ENCODE measurements around the gene SGCD.

SGCD gene

GRCh38 chr5:156471893-156472292 lies 144.9 kb downstream of the SGCD start:
- no peak for DNase-seq

GRCh38 chr5:156473269-156473908 lies 146.4 kb downstream of the SGCD start:
- DNase-seq = no peak

DNA sequence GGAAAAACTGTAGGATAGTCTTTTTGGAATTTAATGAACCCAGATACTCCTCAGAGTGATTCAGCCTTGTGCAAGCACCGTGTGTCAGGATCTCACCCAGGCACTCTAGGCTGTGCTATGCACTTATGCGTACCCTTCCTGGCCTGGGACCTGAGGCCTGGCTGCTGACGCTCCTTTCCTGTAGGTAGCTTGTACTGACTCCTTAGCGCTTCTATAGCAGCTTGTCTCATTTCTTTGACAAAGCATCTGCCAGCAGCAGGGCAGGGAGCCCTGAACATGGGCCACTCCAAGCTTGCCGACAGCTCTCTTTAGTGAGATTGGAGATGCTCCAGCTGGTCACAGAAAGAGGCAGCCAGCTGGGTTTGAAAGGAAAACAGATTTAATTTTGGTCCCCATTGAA lies 147.3 kb downstream of the SGCD start:
- DNase-seq = no peak

GRCh38 chr5:156475182-156476157 lies 148.5 kb downstream of the SGCD start:
- DNase-seq = no peak

DNA sequence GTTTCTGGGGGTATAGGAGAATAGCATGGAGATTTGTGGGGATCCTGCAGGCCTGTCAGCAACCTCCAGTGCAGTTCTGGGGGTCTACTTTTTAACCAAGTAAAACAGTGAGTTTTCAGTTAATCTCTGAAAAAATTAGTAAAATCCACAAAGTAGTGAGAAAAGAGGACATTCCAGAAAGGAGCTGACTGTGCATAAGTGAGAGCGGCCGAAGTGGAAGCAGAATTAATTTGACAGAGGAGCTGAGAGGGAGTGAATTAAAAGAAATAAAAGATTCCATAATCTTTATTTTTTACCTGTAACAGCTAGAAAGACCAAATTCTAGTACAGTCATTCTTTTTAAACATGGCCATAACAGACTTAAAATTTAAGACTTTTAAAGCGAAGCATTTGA lies 149.2 kb downstream of the SGCD start:
- DNase-seq = no peak

DNA sequence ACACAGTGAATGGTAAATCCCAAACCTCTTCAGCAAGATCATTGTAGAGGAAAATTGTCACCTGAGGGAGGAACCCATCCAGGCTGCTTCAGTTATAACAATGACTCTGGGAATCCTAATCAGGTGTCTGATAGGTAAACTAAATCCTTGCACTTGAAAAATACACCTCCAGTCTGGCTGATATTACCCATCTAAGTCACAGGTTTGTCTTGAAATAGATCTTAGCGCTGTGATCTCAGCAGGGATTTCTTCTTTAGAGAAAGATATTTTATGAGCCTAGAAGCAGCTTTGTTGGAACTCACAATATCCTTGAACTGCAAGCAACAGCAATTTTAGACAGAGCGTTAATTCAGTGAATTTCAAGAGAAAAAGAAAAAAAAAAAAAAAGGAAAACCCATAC lies 149.7 kb downstream of the SGCD start:
- DNase-seq = no peak

- DNase-seq = no peak
Measured at GRCh38 chr5:156477196-156477595, 150.2 kb downstream of the SGCD start.

DNA sequence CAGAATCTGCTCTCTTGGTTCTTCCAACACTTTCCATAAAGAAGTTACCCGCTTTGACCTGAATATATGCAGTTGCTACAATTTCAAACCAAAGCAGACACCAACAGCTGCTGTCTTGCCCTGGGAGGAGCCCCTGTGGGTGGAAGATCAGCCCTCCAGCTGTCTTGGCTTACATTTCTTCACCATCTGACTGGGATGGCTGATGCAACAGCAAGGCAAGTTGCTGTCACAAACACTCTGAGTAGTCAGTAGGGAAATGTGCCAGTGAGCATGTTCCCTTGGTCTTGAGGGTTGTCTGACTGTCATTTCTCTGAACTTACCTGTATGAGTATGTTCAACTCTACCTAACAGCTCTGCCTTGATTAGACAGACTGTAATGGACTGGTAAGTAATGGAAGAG lies 152.9 kb downstream of the SGCD start:
- no peak for DNase-seq

- no peak for DNase-seq
Measured at GRCh38 chr5:156481741-156482140, 154.8 kb downstream of the SGCD start.

DNA sequence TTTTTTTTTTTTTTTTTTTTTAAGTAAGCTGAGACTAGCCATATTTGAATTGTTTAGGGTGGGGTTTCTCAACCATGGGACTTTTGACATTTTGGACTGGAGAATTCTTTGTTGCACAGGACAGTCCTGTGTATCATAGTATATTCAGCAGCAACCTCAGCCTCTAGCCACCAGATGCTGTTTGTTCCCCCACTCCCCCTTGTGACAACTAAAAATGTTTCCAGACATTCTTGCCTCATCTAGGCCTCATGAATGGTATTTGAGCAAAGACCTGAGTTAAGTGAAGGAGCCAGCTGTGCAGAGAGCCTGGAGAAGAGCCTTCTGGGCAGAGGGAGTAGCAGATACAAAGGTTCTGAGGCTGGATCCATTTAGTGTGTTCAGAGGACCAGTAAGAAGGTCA lies 155.9 kb downstream of the SGCD start:
- no peak for DNase-seq

- DNase-seq = no peak
Measured at GRCh38 chr5:156486394-156487238, 159.7 kb downstream of the SGCD start.

DNA sequence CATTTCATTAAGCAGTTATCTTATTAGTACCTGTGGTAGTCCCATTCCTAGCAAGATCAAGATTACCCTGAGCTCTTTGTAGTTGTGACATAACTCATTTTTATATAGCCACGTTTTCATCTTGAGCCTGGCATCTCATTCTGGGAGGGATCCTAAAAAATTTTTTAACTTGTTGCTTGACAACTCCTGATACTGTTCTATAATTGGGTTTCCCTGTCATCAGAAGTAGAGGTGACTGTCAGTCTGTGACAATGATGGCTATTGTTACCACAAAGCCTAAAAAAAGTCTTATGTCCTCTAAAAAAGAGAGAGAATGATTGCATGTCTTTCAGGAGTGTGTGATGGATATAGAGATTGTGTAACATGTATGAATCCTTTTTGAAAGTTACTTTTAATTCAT lies 164.8 kb downstream of the SGCD start:
- no peak for DNase-seq

DNA sequence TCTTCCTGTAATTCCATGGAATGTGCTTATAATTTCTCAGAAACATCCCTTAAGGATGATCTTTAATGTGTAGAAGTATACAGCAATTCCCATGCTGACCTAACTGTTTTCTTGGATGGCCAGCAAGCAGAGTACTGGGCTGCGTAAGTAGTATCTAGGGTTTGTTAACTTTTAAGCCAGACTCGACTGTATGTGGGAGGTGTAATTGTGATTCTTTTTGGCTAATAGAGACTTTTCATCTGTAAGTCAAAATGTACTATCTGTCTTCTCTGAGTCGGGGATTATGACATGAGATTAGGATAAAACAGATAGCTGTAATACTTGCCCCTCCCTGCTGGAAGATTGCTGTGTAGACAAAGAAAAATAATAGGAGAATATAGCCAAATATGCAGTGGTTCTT lies 169.3 kb downstream of the SGCD start:
- no peak for DNase-seq

DNA sequence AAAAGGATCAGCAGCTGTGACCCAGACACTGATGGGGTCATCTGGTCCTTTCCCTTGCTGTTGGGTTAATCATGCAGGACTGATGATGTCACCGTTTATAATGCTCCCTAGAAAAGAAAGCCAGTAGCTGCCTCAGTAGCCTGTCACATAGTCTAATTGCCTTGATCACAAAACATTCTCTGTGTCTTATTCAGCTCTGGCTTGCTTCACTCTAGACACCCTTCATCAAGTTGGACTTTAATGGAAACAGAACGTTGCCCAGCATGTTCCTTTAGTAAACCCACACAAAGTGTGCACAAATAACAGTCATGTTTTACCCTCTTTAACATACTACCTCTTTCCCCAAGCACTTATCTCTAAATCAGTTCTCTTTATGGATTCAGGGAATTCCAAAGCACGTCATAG lies 170.8 kb downstream of the SGCD start:
- DNase-seq = no peak

GRCh38 chr5:156498226-156498980 lies 171.4 kb downstream of the SGCD start:
- no peak for DNase-seq

GRCh38 chr5:156500755-156501154 lies 173.8 kb downstream of the SGCD start:
- no peak for DNase-seq

GRCh38 chr5:156505101-156505500 lies 178.1 kb downstream of the SGCD start:
- DNase-seq = no peak

DNA sequence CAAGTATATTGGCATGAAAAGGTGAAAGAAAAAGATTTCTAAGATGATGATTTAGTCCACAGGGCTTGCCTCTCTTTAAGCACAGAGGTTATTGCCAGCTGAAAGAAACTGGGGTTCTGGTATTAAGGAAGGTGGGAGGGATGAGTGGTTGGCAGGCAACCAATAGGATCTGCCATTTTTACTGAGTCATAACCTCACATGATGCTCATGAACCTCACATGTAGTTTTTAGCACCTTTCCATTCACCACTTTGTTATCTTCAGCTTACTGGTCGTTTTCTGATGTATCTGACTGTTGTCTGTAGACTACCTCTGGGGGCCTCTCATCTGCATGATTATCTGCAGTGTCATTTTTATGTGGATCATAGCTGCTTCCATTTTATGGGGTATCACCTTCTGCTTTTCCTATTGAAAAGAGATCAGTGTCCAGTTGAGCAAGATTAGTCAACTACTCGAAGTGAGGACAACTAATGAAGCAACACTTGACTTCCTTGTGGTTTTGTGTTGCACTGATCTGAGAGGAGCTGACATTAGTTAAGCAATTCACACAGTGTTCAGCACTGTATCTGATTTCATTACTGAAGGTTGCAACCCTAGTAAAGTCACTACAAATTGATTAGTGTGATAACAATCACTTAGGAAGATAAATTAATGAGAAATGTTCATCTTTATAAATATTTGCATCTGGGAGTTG lies 186.3 kb downstream of the SGCD start:
- DNase-seq = no peak

DNA sequence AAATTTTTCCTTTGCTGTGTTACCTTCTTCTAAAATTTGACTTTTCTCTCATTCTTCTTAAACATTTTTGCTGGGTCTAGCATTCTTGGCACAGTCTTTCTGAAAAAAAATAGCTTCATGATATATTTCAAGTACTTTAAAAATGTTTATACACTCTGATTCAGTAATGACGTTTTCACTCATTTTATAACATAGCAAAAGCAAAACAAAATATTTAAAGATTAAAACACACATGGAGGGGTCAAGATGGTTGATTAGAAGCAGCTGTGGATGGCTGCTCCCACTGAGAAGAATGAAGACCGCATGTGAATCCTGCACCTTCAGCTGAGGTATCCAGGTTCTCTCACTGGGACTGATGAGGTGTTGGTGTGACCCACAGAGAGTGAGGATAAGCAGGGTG lies 188.2 kb downstream of the SGCD start:
- no peak for DNase-seq

DNA sequence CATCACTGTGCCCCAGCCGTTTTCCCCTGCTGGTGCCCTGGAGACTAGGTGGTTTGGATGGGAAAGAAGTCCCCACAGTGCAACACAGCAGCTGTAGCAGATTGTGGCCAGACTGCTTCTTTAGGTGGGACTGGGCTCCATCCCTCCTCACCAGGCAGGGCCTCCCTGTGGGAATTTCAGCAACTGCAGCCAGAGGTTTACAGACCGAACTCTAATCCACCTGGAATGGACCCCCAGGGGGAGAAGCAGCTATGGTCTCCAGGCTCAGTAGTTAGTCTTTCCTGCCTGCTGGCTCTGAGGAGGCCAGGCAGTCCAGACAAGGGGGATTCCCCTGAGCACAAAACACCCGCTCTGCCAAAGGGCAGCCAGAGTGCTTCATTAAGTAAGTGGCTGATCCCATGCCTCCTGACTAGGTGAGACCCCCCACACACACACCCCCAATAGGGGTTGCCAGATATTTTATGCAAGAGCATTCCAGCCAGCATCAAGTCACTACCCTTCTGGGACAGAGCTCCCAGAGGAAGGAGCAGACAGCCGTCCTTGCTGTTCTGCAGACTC lies 188.9 kb downstream of the SGCD start:
- DNase-seq = no peak

GRCh38 chr5:156522651-156523529 lies 195.9 kb downstream of the SGCD start:
- no peak for DNase-seq

All from activated CD4-positive, CD25-positive, alpha-beta regulatory T cell treated with anti-CD3 and anti-CD28 coated beads, Interleukin-2, amount 50 U/mL, for 72 hours (primary cell).